Breast epithelium (tissue), 3 donors: ENCODE data around the gene GPN2.

Experiments used
- POLR2A ChIP-seq: fragments of 450-650 bp; IDR thresholded peaks from one replicate; pipeline ENCODE4 v1.6.1; 2016; ENCODE audit warnings: antibody characterized with exemption, mild to moderate bottlenecking, moderate library complexity
- POLR2AphosphoS5 ChIP-seq, 3 donors: sonication (generic); formaldehyde crosslinking; IDR thresholded peaks; one replicate each; pipeline ENCODE4 v1.6.1; 2017; ENCODE audit warnings: antibody characterized with exemption in 3 of 3
- TF ChIP-seq, protein P1 (sequence below), 3 donors: fragments of 450-650 bp; IDR thresholded peaks; one replicate each; pipeline ENCODE4 v1.5.1; 2016 to 2017; ENCODE audit warnings: antibody characterized with exemption in 3 of 3, mild to moderate bottlenecking in 3 of 3, moderate library complexity in 3 of 3

DNA sequence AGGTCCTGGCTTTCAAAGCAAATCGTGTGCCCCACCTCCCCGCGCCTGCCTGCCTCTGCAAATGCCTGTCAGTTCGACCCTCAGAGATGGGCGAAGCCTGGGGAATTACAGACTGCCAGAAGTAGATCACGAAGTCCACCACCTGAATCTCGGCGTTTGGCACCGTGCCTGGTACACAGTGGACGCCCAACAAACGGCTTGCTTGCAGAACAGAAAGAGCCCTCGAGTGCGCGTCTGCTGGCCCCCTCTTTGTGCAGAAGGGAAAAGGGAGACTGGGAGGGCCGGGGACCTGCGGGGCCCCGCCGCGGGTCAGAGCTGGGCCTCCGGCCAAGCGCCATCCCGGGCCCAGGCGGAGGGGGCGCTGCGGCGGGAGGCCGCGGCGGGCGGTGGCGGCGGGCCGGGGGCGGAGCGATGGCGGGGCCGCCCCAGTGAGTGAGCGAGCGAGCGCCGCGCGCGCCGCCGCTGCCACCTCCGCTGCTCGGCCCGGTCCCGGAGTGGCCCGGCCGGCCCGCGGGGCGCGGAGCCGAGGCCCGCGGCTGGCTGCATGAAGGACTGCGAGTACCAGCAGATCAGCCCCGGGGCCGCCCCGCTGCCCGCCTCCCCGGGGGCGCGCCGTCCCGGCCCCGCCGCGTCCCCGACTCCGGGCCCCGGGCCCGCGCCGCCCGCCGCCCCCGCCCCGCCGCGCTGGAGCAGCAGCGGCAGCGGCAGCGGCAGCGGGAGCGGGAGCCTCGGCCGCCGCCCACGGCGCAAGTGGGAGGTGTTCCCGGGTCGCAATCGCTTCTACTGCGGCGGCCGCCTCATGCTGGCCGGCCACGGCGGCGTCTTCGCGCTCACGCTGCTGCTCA, 63.6 kb downstream of the GPN2 start, which contains the start of gene ZDHHC18:
- TF ChIP-seq POLR2A (no peak), POLR2AphosphoS5 (IDR thresholded peaks at IDR 0.05) (peak in 1 of 3 donors; percentile 23)
- TF ChIP-seq, protein P1, sequence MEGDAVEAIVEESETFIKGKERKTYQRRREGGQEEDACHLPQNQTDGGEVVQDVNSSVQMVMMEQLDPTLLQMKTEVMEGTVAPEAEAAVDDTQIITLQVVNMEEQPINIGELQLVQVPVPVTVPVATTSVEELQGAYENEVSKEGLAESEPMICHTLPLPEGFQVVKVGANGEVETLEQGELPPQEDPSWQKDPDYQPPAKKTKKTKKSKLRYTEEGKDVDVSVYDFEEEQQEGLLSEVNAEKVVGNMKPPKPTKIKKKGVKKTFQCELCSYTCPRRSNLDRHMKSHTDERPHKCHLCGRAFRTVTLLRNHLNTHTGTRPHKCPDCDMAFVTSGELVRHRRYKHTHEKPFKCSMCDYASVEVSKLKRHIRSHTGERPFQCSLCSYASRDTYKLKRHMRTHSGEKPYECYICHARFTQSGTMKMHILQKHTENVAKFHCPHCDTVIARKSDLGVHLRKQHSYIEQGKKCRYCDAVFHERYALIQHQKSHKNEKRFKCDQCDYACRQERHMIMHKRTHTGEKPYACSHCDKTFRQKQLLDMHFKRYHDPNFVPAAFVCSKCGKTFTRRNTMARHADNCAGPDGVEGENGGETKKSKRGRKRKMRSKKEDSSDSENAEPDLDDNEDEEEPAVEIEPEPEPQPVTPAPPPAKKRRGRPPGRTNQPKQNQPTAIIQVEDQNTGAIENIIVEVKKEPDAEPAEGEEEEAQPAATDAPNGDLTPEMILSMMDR (IDR thresholded peaks at IDR 0.05) = peak; percentile 28 to 86 (median 53)
